NCI-H146 treated with DMSO at 0.1 percent for 48 hours (cell line): Measurements from ENCODE around the gene AGBL1.
"Not testable (repeated sequence)": the region's sequence is repeated elsewhere in the genome, so short reads cannot be mapped to it uniquely, and the experiment has no call there.

Experiments used
- DNase-seq: peaks from one replicate; lab custom pipeline; 2025; ENCODE audit not compliant: unreplicated experiment; lab: John Stamatoyannopoulos, UW

The AGBL1 gene

GRCh38 chr15:86392296-86392695 is 312.6 kb downstream of the AGBL1 start:
- DNase-seq: no peak

- DNase-seq: no peak
Observed at GRCh38 chr15:86392874-86393273, 313.2 kb downstream of the AGBL1 start.

- no peak for DNase-seq
Observed at GRCh38 chr15:86394866-86395265, 315.2 kb downstream of the AGBL1 start.

GRCh38 chr15:86399041-86399954 is 319.6 kb downstream of the AGBL1 start:
- no peak for DNase-seq

GRCh38 chr15:86403221-86403620 is 323.6 kb downstream of the AGBL1 start:
- DNase-seq: no peak

GRCh38 chr15:86403914-86404583 is 324.4 kb downstream of the AGBL1 start:
- DNase-seq: no peak

- no peak for DNase-seq
Observed at GRCh38 chr15:86408261-86408660, 328.6 kb downstream of the AGBL1 start.

GRCh38 chr15:86411916-86412315 is 332.2 kb downstream of the AGBL1 start:
- DNase-seq: no peak

- DNase-seq: no peak
Observed at GRCh38 chr15:86413191-86413590, 333.5 kb downstream of the AGBL1 start.

- no peak for DNase-seq
Observed at GRCh38 chr15:86425746-86426145, 346.1 kb downstream of the AGBL1 start.

GRCh38 chr15:86432861-86433260 is 353.2 kb downstream of the AGBL1 start:
- no peak for DNase-seq

- no peak for DNase-seq
Observed at GRCh38 chr15:86433983-86434382, 354.3 kb downstream of the AGBL1 start.

- DNase-seq: no peak
Observed at GRCh38 chr15:86439614-86440013, 359.9 kb downstream of the AGBL1 start.

GRCh38 chr15:86444527-86444926 is 364.9 kb downstream of the AGBL1 start:
- DNase-seq: no peak

- no peak for DNase-seq
Observed at GRCh38 chr15:86445579-86446252, 366.0 kb downstream of the AGBL1 start.

GRCh38 chr15:86446253-86446640 is 366.6 kb downstream of the AGBL1 start:
- DNase-seq: no peak

- not testable (repeated sequence) for DNase-seq
Observed at GRCh38 chr15:86465470-86466039, 385.9 kb downstream of the AGBL1 start.

GRCh38 chr15:86481720-86482119 is 402.0 kb downstream of the AGBL1 start:
- no peak for DNase-seq

GRCh38 chr15:86483936-86484335 is 404.3 kb downstream of the AGBL1 start:
- no peak for DNase-seq

- DNase-seq: no peak
Observed at GRCh38 chr15:86488046-86488445, 408.4 kb downstream of the AGBL1 start.

- no peak for DNase-seq
Observed at GRCh38 chr15:86489981-86490380, 410.3 kb downstream of the AGBL1 start.
